H9 (cell line): ENCODE data around the gene KIF6. TPM values are rescaled to one million over a fixed set of nuclear protein-coding genes. Genes with fewer than 3 reads are reported as not detected.

ENCODE experiments used
- DNase-seq: peaks from one replicate; pipeline ENCODE4 v3.0.0-alpha.2; 2017
- H2AFZ ChIP-seq: one replicate; pipeline ENCODE4 v1.6.1; 2013; ENCODE audit warnings: mild to moderate bottlenecking, low read length, control low read depth, moderate library complexity
- H2AK5ac ChIP-seq: 2 replicates; pipeline ENCODE4 v1.6.1; 2013; ENCODE audit warnings: low read length, control low read depth, mixed read lengths; ENCODE audit not compliant: insufficient read length
- H2BK120ac ChIP-seq: one replicate; pipeline ENCODE4 v1.6.1; 2013; ENCODE audit warnings: low read depth, mild to moderate bottlenecking, low read length, control low read depth, inconsistent platforms; ENCODE audit not compliant: poor library complexity, severe bottlenecking
- H2BK12ac ChIP-seq: 2 replicates; pipeline ENCODE4 v1.6.1; 2013; ENCODE audit warnings: low read length, control low read depth, mixed read lengths, low read depth; ENCODE audit not compliant: insufficient read length
- H2BK15ac ChIP-seq: 2 replicates; pipeline ENCODE4 v1.6.1; 2013; ENCODE audit warnings: low read depth, low read length, control low read depth
- H2BK20ac ChIP-seq: one replicate; pipeline ENCODE4 v1.6.1; 2013; ENCODE audit warnings: low read depth, mild to moderate bottlenecking, low read length, control low read depth, inconsistent platforms; ENCODE audit not compliant: poor library complexity, severe bottlenecking
- H2BK5ac ChIP-seq: 2 replicates; pipeline ENCODE4 v1.6.1; 2013; ENCODE audit warnings: low read length, control low read depth, mixed read lengths; ENCODE audit not compliant: insufficient read length
- H3K14ac ChIP-seq: 2 replicates; pipeline ENCODE4 v1.6.1; 2013; ENCODE audit warnings: low read length, control low read depth; ENCODE audit not compliant: insufficient read depth
- H3K18ac ChIP-seq: 2 replicates; pipeline ENCODE4 v1.6.1; 2013; ENCODE audit warnings: low read depth, mild to moderate bottlenecking, mixed read lengths, low read length, control low read depth; ENCODE audit not compliant: insufficient read length
- H3K23ac ChIP-seq: 2 replicates; pipeline ENCODE4 v1.6.1; 2013; ENCODE audit warnings: low read length, control low read depth, mixed read lengths, low read depth; ENCODE audit not compliant: insufficient read length
- H3K23me2 ChIP-seq: 2 replicates; pipeline ENCODE4 v1.6.1; 2013; ENCODE audit warnings: low read depth, mild to moderate bottlenecking, mixed read lengths, low read length, control low read depth; ENCODE audit not compliant: insufficient read length, poor library complexity, severe bottlenecking
- H3K27ac ChIP-seq: 2 replicates; pipeline ENCODE4 v1.5.1; 2013; ENCODE audit warnings: low read length, control low read depth, mixed read lengths, low read depth; ENCODE audit not compliant: insufficient read length
- H3K27me3 ChIP-seq: 2 replicates; pipeline ENCODE4 v1.6.1; 2013; ENCODE audit warnings: low read length, control low read depth, inconsistent platforms; ENCODE audit not compliant: insufficient read depth
- H3K4ac ChIP-seq: 2 replicates; pipeline ENCODE4 v1.6.1; 2013; ENCODE audit warnings: low read depth, mild to moderate bottlenecking, control low read depth, inconsistent platforms, low read length, moderate library complexity
- H3K4me1 ChIP-seq: 2 replicates; pipeline ENCODE4 v1.6.1; 2013; ENCODE audit warnings: low read length, control low read depth, inconsistent platforms; ENCODE audit not compliant: insufficient read depth
- H3K4me2 ChIP-seq: 2 replicates; pipeline ENCODE4 v1.6.1; 2013; ENCODE audit warnings: low read length, control low read depth, mixed read lengths; ENCODE audit not compliant: insufficient read length, insufficient read depth
- H3K56ac ChIP-seq: 2 replicates; pipeline ENCODE4 v1.6.1; 2013; ENCODE audit warnings: low read depth, mild to moderate bottlenecking, mixed read lengths, low read length, control low read depth; ENCODE audit not compliant: insufficient read length
- H3K79me1 ChIP-seq: 2 replicates; pipeline ENCODE4 v1.6.1; 2013; ENCODE audit warnings: low read depth, mild to moderate bottlenecking, moderate library complexity, low read length, control low read depth, inconsistent platforms; ENCODE audit not compliant: insufficient read depth, poor library complexity, severe bottlenecking
- H3K79me2 ChIP-seq: 2 replicates; pipeline ENCODE4 v1.6.1; 2013; ENCODE audit warnings: low read length, control low read depth, inconsistent platforms; ENCODE audit not compliant: insufficient read depth
- H3K9ac ChIP-seq: 2 replicates; pipeline ENCODE4 v1.6.1; 2013; ENCODE audit warnings: low read length, control low read depth, mixed read lengths; ENCODE audit not compliant: insufficient read length; ENCODE audit errors: extremely low read depth
- H3K9me3 ChIP-seq: one replicate; pipeline ENCODE4 v1.6.1; 2013; ENCODE audit warnings: low read depth, low read length, inconsistent platforms; ENCODE audit not compliant: control insufficient read depth
- H3T11ph ChIP-seq: one replicate; pipeline ENCODE4 v1.6.1; 2013; ENCODE audit warnings: mild to moderate bottlenecking, low read length, control low read depth, inconsistent platforms
- H4K20me1 ChIP-seq: one replicate; pipeline ENCODE4 v1.6.1; 2013; ENCODE audit not compliant: control insufficient read depth, insufficient read length, insufficient read depth
- H4K5ac ChIP-seq: 2 replicates; pipeline ENCODE4 v1.6.1; 2013; ENCODE audit warnings: low read depth, mild to moderate bottlenecking, mixed read lengths, low read length, control low read depth; ENCODE audit not compliant: insufficient read length
- H4K8ac ChIP-seq: replicated peaks from 2 replicates; pipeline ENCODE4 v1.6.1; 2013; ENCODE audit warnings: low read length, control low read depth, mixed read lengths, low read depth; ENCODE audit not compliant: insufficient read length
- H4K91ac ChIP-seq: 2 replicates; pipeline ENCODE4 v1.6.1; 2013; ENCODE audit warnings: low read depth, mild to moderate bottlenecking, moderate library complexity, mixed read lengths, low read length, control low read depth; ENCODE audit not compliant: insufficient read length
- H3K27ac Mint-ChIP-seq, 3 experiments: 2 replicates in 2 of 3; 3 replicates in 1 of 3; pipeline ENCODE4 v1.8.0; 2020 to 2021; ENCODE audit warnings: mixed read lengths in 3 of 3, mild to moderate bottlenecking in 1 of 3, moderate library complexity in 1 of 3
- H3K27me3 Mint-ChIP-seq: 2 replicates; pipeline ENCODE4 v1.8.0; 2021; ENCODE audit warnings: low read depth, mild to moderate bottlenecking, moderate library complexity, mixed read lengths
- H3K36me3 Mint-ChIP-seq, 3 experiments: 2 replicates in 2 of 3; 3 replicates in 1 of 3; pipeline ENCODE4 v1.8.0; 2020 to 2021; ENCODE audit warnings: low read depth in 3 of 3, mixed read lengths in 3 of 3; ENCODE audit not compliant: insufficient read depth in 1 of 3
- H3K4me1 Mint-ChIP-seq, 2 experiments: 2 replicates each; pipeline ENCODE4 v1.8.0; 2020; ENCODE audit warnings: mixed read lengths in 2 of 2
- H3K4me3 Mint-ChIP-seq, 2 experiments: 2 replicates in 1 of 2; 3 replicates in 1 of 2; pipeline ENCODE4 v1.8.0; 2020 to 2021; ENCODE audit warnings: mild to moderate bottlenecking in 2 of 2, mixed read lengths in 2 of 2, moderate library complexity in 1 of 2
- H3K9me3 Mint-ChIP-seq, 2 experiments: 2 replicates in 1 of 2; 3 replicates in 1 of 2; pipeline ENCODE4 v1.8.0; 2020; ENCODE audit warnings: mild to moderate bottlenecking in 2 of 2, mixed read lengths in 2 of 2, moderate library complexity in 1 of 2
- WGBS: extraction: QIAGEN DNeasy Blood & Tissue Kit; methylation state at CpG from one replicate; pipeline ENCODE4 v1.1.7; 2013; ENCODE audit warnings: missing lambda C conversion rate, low lambda C conversion rate, mixed read lengths; ENCODE audit not compliant: insufficient read length; ENCODE audit errors: extremely low coverage; 5-methylcytosine and 5-hydroxymethylcytosine counted together
- total RNA-seq: library from RNA; stranded (reverse); gene quantifications from 2 replicates; pipeline ENCODE4 v1.2.1, GENCODE V29; 2021
- TF ChIP-seq, protein P1 (sequence below): fragments of 200-600 bp; sonication (generic); conservative IDR thresholded peaks from 3 replicates; pipeline ENCODE4 v1.8.0; 2021; ENCODE audit warnings: antibody characterized with exemption, mild to moderate bottlenecking

The KIF6 gene
- total RNA-seq, 1 experiment from 2014 or later, result 0.63 TPM

DNA sequence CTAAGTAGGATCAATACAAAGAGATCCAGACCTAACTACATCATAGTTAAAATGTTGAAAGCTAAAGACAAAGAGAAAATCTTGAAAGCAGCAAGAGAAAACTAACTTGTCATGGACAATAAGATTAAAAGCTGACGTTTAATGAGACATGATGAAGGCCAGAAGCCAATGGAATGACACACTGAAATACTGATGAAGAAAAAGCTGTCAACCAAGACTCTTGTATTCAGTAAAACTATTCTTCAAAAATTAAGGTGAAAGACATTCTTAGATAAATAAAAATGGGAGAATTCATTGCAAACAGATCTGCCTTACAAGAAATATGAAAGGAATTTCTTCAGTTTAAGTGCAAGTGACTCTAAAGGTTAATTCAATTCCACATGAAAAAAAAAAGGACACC lies 256.8 kb downstream of the KIF6 start:
- TF ChIP-seq, protein P1, sequence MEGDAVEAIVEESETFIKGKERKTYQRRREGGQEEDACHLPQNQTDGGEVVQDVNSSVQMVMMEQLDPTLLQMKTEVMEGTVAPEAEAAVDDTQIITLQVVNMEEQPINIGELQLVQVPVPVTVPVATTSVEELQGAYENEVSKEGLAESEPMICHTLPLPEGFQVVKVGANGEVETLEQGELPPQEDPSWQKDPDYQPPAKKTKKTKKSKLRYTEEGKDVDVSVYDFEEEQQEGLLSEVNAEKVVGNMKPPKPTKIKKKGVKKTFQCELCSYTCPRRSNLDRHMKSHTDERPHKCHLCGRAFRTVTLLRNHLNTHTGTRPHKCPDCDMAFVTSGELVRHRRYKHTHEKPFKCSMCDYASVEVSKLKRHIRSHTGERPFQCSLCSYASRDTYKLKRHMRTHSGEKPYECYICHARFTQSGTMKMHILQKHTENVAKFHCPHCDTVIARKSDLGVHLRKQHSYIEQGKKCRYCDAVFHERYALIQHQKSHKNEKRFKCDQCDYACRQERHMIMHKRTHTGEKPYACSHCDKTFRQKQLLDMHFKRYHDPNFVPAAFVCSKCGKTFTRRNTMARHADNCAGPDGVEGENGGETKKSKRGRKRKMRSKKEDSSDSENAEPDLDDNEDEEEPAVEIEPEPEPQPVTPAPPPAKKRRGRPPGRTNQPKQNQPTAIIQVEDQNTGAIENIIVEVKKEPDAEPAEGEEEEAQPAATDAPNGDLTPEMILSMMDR, result no peak
- H3K56ac ChIP-seq, result no peak overlapping the region
- DNase-seq, result no peak
- no peaks in the 10 kb centered on the region for H3K4me1 ChIP-seq
- no peaks in the 10 kb centered on the region for H3K9me3 ChIP-seq
- H3K27ac Mint-ChIP-seq, result no peak overlapping the region
- no peak overlapping the region for H3K27ac ChIP-seq
- no peak overlapping the region for H2BK12ac ChIP-seq
- no peak overlapping the region for H3K4me2 ChIP-seq
- H4K8ac ChIP-seq, result no peak overlapping the region
- H3K27me3 ChIP-seq, result no peaks in the 10 kb centered on the region
- no peak overlapping the region for H3K9ac ChIP-seq
- no peak overlapping the region for H3K14ac ChIP-seq
- H2BK120ac ChIP-seq, result no peak overlapping the region
- H2AK5ac ChIP-seq, result no peak overlapping the region
- H3T11ph ChIP-seq, result no peak overlapping the region
- no CpG with 5 or more reads among the region's 1 CpG for WGBS
- H2AFZ ChIP-seq, result no peak overlapping the region
- H3K23ac ChIP-seq, result no peak overlapping the region
- H2BK15ac ChIP-seq, result no peak overlapping the region
- no peaks in the 10 kb centered on the region for H3K23me2 ChIP-seq
- no peak overlapping the region for H2BK20ac ChIP-seq
- no peaks in the 10 kb centered on the region for H4K20me1 ChIP-seq
- H3K79me1 ChIP-seq, result no peaks in the 10 kb centered on the region
- H3K18ac ChIP-seq, result no peak overlapping the region
- H4K5ac ChIP-seq, result no peak overlapping the region
- no peaks in the 10 kb centered on the region for H3K4me1 Mint-ChIP-seq
- no peak overlapping the region for H3K4ac ChIP-seq
- H3K36me3 Mint-ChIP-seq, result no peaks in the 10 kb centered on the region
- H3K79me2 ChIP-seq, result no peaks in the 10 kb centered on the region
- H2BK5ac ChIP-seq, result no peak overlapping the region
- H3K9me3 Mint-ChIP-seq, result no peaks in the 10 kb centered on the region; a peak in 1 of 5 replicates
- no peak overlapping the region for H3K4me3 Mint-ChIP-seq
- H3K27me3 Mint-ChIP-seq, result no peaks in the 10 kb centered on the region; the same call in 1 of the 2 replicates
- no peak overlapping the region for H4K91ac ChIP-seq
